HG02610 (cell line): ENCODE measurements around the gene SYT2.

Source experiments
- ATAC-seq: cut with Tn5 transposase; IDR thresholded peaks from one replicate; pipeline ENCODE4 v1.9.1; 2021; ENCODE audit warnings: mild to moderate bottlenecking, moderate library complexity; ENCODE audit not compliant: unreplicated experiment

SYT2 gene

DNA sequence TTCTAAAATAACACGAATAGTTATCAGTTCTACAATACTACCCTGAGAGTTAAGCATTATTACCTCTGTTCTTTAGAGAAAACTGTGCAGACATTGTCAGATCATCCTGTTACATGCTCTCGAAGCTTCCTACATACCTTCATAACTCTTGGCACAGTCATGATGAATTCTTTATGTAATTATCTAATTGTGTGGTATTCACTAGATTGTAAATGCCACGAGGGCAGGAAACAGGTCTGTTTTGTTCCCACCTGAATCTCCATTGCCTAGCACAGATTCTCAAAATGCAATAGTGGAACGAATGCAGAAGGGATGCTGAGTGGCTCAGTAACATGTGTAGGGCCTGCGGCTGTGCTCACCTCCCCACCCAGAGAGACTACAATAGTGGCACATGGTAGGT lies 3.4 kb downstream of the SYT2 start:
- ATAC-seq = no peak

- ATAC-seq = no peak
Measured at GRCh38 chr1:202704601-202705000, 5.7 kb downstream of the SYT2 start.

- no peak for ATAC-seq
Measured at GRCh38 chr1:202703191-202703590, 7.1 kb downstream of the SYT2 start.

DNA sequence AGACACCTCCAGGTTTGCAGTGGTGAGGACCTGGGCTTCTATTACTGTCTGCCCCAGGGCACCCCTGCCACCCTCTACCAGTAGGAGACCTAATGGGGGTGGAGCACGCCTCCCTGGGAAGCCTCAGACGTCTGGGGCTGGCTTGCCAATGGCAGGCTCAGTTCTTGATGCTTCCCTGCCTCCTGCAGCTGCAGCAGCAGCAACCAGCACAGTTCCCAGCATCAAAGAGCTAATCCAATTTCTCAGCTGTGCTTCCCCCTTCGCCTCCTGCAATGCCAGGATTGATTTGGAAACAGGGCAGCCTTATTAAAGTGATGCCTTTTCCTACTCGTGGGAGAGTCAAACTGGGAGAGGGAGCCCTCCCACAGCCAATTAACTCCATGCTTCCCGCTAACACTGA lies 8.2 kb downstream of the SYT2 start:
- ATAC-seq = no peak

DNA sequence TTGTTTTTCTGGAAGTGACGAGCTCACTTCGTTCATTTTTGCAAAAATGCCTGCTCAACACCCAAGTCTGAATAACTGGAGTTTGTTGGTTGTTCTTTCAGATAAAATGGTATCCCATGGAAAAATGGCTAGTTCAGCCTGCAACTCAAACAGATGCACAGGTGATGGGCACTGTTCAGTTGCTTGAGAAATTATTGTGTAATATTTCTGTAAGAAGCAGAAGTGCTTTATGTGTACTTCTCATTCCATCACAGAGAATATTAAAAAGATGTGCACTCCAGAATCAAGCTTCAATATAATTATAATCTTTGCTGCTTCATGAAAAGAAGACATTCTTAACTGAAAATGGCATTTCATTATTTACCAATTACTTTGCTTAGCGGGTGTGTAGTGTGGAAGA lies 9.1 kb downstream of the SYT2 start:
- no peak for ATAC-seq

DNA sequence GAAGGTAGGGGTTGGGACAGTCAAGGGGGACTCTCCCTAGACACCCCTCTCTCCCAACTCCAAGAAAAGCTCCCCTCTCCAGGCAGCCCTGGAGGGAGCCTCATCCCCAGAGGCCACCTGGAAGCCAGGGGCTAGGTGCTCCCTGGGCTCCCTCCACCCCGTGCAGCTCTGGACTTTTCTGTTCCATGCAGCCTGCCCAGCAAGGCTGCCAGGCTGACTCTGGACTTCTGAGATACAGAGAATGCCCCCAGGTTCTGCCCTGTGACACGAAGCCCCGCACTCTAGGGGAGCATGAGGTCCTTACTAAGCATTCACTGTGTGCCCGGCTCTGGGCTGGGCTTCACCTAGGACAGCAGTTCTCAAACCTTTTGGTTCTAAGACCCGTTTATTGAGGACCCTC lies 10.2 kb downstream of the SYT2 start:
- ATAC-seq = no peak

DNA sequence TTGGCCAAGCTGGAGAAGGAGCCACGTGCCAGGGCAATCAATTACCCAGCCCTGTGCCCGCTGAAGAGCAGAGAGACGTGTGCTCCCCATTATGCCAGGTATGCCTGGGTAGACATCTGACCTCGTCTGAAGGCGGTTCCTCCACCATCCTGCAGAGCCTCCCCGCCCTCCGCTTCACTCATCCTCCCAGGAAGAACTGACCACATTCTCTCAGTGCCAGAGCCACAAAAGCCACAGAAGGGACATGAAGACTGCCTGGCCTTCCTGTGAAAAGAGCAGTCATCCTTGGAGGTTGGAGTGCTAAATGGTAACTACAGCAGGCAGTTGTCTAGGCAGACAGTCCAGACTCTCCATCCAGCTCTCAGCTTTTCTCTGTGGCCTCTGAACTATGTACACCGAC lies 12.0 kb downstream of the SYT2 start:
- no peak for ATAC-seq

- no peak for ATAC-seq
Measured at GRCh38 chr1:202697038-202697437, 13.2 kb downstream of the SYT2 start.

GRCh38 chr1:202694314-202694713 lies 15.9 kb downstream of the SYT2 start:
- no peak for ATAC-seq

DNA sequence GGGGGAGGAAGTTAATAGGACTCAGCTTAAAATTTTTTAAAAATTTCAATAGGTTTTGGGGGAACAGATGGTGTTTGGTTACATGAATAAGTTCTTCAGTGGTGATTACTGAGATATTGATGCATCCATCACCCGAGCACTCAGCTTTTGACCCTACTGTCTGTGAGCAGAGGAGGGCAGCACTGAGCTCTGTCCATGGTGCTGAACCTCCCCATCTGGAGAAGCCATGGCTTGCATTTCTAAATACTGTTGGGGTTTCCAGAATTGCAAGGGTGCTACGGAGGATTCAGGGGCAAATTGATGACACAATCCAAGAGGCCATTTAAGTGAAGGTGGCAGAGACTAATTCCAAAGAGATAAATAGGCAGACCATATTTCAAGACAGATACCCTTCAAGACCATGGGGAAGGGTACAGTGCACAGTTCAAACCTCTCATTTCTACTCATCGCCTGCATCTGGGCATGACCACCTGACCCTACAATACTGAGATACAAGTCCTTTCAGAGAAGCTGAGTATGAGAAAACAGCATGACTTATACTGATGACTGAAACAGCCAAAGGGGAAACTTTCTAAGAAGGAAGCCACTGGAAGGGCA lies 17.2 kb downstream of the SYT2 start:
- no peak for ATAC-seq

DNA sequence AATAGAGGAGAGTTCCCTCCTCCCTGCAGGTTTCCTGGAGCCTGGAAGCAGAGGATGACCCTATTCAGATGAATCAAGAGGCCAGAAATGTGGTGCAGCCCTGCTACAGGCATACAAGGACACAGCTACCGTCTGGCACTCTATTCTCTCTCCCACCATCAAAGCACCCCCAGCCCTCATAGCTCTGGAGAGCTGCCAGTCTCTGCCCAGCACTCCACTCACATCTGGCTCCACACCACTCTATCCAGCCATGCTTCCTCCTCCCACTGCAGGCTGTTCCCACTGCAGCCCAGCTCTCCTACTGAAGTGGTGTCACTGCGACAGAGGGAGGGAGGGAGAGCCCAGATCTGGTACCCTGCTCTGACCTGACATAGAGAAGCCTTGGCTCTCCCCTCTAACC lies 18.4 kb downstream of the SYT2 start:
- no peak for ATAC-seq

DNA sequence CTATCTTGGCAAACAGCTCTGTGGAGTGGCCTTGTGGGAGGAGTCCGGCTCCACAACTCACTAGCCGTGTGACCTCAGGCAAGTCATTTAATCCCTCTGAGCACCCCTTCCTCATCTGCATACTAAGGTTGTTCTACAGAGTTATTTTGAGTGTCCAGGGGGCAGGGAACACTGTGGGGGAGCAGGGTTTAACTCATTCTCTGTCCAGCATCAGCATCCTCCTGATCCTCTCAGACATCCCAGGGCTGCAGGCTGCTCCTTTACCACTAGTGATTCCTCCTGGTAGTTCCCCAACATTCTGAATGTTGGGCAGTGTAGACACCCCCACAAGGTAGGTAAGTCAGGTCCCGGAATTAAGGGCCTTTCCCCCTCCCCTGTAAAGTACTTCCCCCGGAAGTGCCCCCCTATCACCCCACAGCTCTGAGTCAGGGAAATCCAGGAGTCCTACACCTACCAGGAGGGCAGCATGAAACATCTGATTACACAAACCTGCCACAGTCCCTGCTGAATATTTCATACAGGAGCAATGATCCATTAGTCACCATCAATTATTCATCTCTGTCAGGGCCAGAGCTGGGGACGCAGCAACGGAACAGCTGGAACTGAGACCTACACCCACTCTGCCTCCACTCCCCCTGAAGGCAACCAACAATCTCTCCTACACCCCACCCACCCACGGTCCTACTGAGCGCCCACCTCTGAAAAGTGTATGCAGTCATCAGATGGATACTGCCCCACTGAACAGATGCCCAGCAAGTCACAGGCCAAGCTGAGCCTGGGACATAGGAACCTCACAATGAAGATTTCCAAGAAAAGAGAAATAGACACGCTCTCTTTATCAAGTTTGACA lies 20.5 kb downstream of the SYT2 start:
- ATAC-seq = no peak

GRCh38 chr1:202689082-202689481 lies 21.2 kb downstream of the SYT2 start:
- no peak for ATAC-seq

- ATAC-seq = no peak
Measured at GRCh38 chr1:202688401-202688800, 21.9 kb downstream of the SYT2 start.

GRCh38 chr1:202687798-202688197 lies 22.5 kb downstream of the SYT2 start:
- ATAC-seq = no peak

- no peak for ATAC-seq
Measured at GRCh38 chr1:202687370-202687769, 22.9 kb downstream of the SYT2 start.

DNA sequence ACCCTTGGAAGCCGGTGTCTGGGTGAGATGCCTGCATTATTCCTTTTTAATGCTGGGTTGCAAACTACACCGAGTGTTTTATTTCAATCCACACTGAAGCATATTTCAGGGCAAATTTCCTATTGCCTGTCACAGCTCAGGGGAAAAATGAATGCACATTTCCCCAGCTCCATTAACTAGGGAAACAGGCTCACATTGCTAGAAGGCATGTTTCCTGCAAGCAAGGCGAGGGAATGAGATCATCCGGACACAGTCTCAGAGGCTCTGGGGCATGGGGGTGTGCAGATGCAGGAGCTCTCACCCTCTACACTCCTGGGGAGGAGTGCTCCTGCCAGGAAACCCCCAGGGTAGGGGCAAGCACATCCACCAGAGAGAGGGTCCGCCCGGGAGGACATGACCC lies 24.6 kb downstream of the SYT2 start:
- no peak for ATAC-seq

- no peak for ATAC-seq
Measured at GRCh38 chr1:202684716-202685115, 25.5 kb downstream of the SYT2 start.

DNA sequence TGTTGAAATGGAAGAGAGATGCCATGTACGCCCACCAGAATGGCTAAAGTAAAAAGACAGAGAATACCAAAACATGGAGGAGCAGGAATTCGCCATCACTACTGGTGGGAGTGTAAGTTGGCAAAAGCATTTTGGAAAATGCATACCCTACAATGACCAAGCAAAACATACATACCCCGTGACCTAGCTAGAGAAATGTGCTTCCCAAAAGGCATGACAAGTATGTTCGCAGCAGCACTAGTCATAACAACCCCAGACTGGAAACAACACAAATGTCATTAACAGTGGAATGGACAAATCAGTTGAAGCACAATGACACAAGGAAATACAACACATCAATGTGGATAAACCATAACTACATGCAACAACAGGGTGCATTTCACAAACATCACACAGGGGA lies 27.2 kb downstream of the SYT2 start:
- ATAC-seq = no peak

GRCh38 chr1:202682477-202682876 lies 27.8 kb downstream of the SYT2 start:
- ATAC-seq = no peak

GRCh38 chr1:202681736-202682420 lies 28.4 kb downstream of the SYT2 start:
- ATAC-seq = no peak
